HEK293 (cell line): ENCODE data around the gene B3GALT5.

Source experiments
- CTCF ChIA-PET: fragments of 350-600 bp; formaldehyde crosslinking; extraction: SDS; loops from one replicate; lab custom pipeline; 2021; ENCODE audit warnings: antibody characterized with exemption; lab: Yijun Ruan, JAX
- POLR2A ChIA-PET: fragments of 300-600 bp; formaldehyde crosslinking; extraction: SDS; loops from one replicate; lab custom pipeline; 2020; ENCODE audit warnings: antibody characterized with exemption, inconsistent platforms; lab: Yijun Ruan, JAX
- H3K27ac ChIP-seq: fragments of 200-500 bp; sonication (Bioruptor generic); 2 replicates; pipeline ENCODE4 v1.5.1; 2014; ENCODE audit warnings: low read depth, low read length, control low read depth, inconsistent platforms; ENCODE audit errors: extremely low read depth
- H3K36me3 ChIP-seq, 2 experiments: fragments of 200-500 bp in 1 of 2; sonication (Bioruptor generic) in 1 of 2; 1 replicate in 1 of 2; 2 replicates in 1 of 2; pipeline ENCODE4 v1.5.1; 2014 to 2017; ENCODE audit warnings: inconsistent platforms in 2 of 2, low read length in 2 of 2; ENCODE audit not compliant: control insufficient read depth in 2 of 2, insufficient read depth in 1 of 2
- H3K4me1 ChIP-seq: fragments of 200-500 bp; sonication (Bioruptor generic); 2 replicates; pipeline ENCODE4 v1.5.1; 2014; ENCODE audit warnings: mild to moderate bottlenecking, low read length, inconsistent platforms; ENCODE audit not compliant: control insufficient read depth, insufficient read depth
- H3K4me3 ChIP-seq: 2 replicates; pipeline ENCODE4 v1.5.1; 2011; ENCODE audit warnings: low read depth, mild to moderate bottlenecking, control low read depth, low read length, moderate library complexity
- H3K9me3 ChIP-seq: fragments of 200-500 bp; sonication (Bioruptor generic); 2 replicates; pipeline ENCODE4 v1.5.1; 2014; ENCODE audit warnings: low read depth, low read length, inconsistent platforms; ENCODE audit not compliant: control insufficient read depth, insufficient read depth
- HOXD13 ChIP-seq: sonication (generic); formaldehyde crosslinking; IDR thresholded peaks from 2 replicates; pipeline ENCODE4 v1.8.0; 2022; ENCODE audit warnings: missing genetic modification reagents, borderline replicate concordance
- ZBTB20 ChIP-seq: fragments of 450-650 bp; formaldehyde crosslinking; IDR thresholded peaks from 2 replicates; pipeline ENCODE4 v1.5.1; 2016; ENCODE audit warnings: missing biosample characterization, missing genetic modification characterization
- ZFP41 ChIP-seq: fragments of 450-650 bp; formaldehyde crosslinking; IDR thresholded peaks from 2 replicates; pipeline ENCODE4 v1.5.1; 2016; ENCODE audit warnings: missing biosample characterization, missing genetic modification characterization, borderline replicate concordance
- ZFP69B ChIP-seq: fragments of 450-650 bp; formaldehyde crosslinking; IDR thresholded peaks from 2 replicates; pipeline ENCODE4 v1.5.1; 2016; ENCODE audit warnings: missing biosample characterization, missing genetic modification characterization
- ZNF175 ChIP-seq: fragments of 450-650 bp; formaldehyde crosslinking; IDR thresholded peaks from 2 replicates; pipeline ENCODE4 v1.5.1; 2016; ENCODE audit warnings: missing biosample characterization, missing genetic modification characterization
- ZNF202 ChIP-seq: fragments of 450-650 bp; formaldehyde crosslinking; IDR thresholded peaks from 2 replicates; pipeline ENCODE4 v1.5.1; 2016; ENCODE audit warnings: missing biosample characterization, missing genetic modification characterization, borderline replicate concordance
- ZNF221 ChIP-seq: fragments of 450-650 bp; formaldehyde crosslinking; IDR thresholded peaks from 2 replicates; pipeline ENCODE4 v1.5.1; 2017; ENCODE audit warnings: missing biosample characterization, missing genetic modification characterization, borderline replicate concordance
- ZNF341 ChIP-seq: fragments of 450-650 bp; formaldehyde crosslinking; IDR thresholded peaks from 2 replicates; pipeline ENCODE4; 2016; ENCODE audit warnings: low read depth, missing biosample characterization, missing genetic modification characterization
- ZNF473 ChIP-seq: fragments of 450-650 bp; formaldehyde crosslinking; IDR thresholded peaks from 2 replicates; pipeline ENCODE4 v1.5.1; 2017; ENCODE audit warnings: missing biosample characterization, missing genetic modification characterization
- ZNF560 ChIP-seq: fragments of 450-650 bp; formaldehyde crosslinking; IDR thresholded peaks from 2 replicates; pipeline ENCODE4 v1.5.1; 2017; ENCODE audit warnings: missing biosample characterization, missing genetic modification characterization, borderline replicate concordance
- ZNF747 ChIP-seq: fragments of 450-650 bp; formaldehyde crosslinking; IDR thresholded peaks from 2 replicates; pipeline ENCODE4 v1.5.1; 2016; ENCODE audit warnings: missing biosample characterization, missing genetic modification characterization
- ZNF768 ChIP-seq: fragments of 450-650 bp; formaldehyde crosslinking; IDR thresholded peaks from 2 replicates; pipeline ENCODE4 v1.5.1; 2018; ENCODE audit warnings: missing biosample characterization, mild to moderate bottlenecking, missing genetic modification characterization
- ZNF776 ChIP-seq: fragments of 450-650 bp; formaldehyde crosslinking; IDR thresholded peaks from 2 replicates; pipeline ENCODE4 v1.5.0; 2017; ENCODE audit warnings: missing biosample characterization, missing genetic modification characterization, borderline replicate concordance
- ZNF785 ChIP-seq: fragments of 450-650 bp; formaldehyde crosslinking; IDR thresholded peaks from 2 replicates; pipeline ENCODE4 v1.5.1; 2016; ENCODE audit warnings: missing biosample characterization, missing genetic modification characterization
- ZNF792 ChIP-seq: fragments of 450-650 bp; formaldehyde crosslinking; IDR thresholded peaks from 2 replicates; pipeline ENCODE4 v1.5.1; 2016; ENCODE audit warnings: missing biosample characterization, missing genetic modification characterization
- ZNF843 ChIP-seq: fragments of 450-650 bp; formaldehyde crosslinking; IDR thresholded peaks from 2 replicates; pipeline ENCODE4 v1.5.1; 2016; ENCODE audit warnings: missing biosample characterization, missing genetic modification characterization
- TF ChIP-seq, protein P1 (sequence below): fragments of 450-650 bp; formaldehyde crosslinking; IDR thresholded peaks from 2 replicates; pipeline ENCODE4 v1.5.1; 2016; ENCODE audit warnings: missing biosample characterization, missing genetic modification characterization
- TF ChIP-seq, protein P2 (sequence below): fragments of 450-650 bp; formaldehyde crosslinking; conservative IDR thresholded peaks from 2 replicates; pipeline ENCODE4 v1.5.1; 2016; ENCODE audit warnings: low read depth, missing biosample characterization, missing genetic modification characterization
- TF ChIP-seq, protein P3 (sequence below): fragments of 450-650 bp; formaldehyde crosslinking; IDR thresholded peaks from 2 replicates; pipeline ENCODE4 v1.5.1; 2016; ENCODE audit warnings: missing biosample characterization, missing genetic modification characterization
- TF ChIP-seq, protein P4 (sequence below): fragments of 450-650 bp; formaldehyde crosslinking; IDR thresholded peaks from 2 replicates; pipeline ENCODE4 v1.5.1; 2016; ENCODE audit warnings: missing biosample characterization, missing genetic modification characterization
- TF ChIP-seq, protein P5 (sequence below): fragments of 450-650 bp; formaldehyde crosslinking; conservative IDR thresholded peaks from 2 replicates; pipeline ENCODE4 v1.5.1; 2016; ENCODE audit warnings: low read depth, missing biosample characterization, missing genetic modification characterization

Gene B3GALT5

DNA sequence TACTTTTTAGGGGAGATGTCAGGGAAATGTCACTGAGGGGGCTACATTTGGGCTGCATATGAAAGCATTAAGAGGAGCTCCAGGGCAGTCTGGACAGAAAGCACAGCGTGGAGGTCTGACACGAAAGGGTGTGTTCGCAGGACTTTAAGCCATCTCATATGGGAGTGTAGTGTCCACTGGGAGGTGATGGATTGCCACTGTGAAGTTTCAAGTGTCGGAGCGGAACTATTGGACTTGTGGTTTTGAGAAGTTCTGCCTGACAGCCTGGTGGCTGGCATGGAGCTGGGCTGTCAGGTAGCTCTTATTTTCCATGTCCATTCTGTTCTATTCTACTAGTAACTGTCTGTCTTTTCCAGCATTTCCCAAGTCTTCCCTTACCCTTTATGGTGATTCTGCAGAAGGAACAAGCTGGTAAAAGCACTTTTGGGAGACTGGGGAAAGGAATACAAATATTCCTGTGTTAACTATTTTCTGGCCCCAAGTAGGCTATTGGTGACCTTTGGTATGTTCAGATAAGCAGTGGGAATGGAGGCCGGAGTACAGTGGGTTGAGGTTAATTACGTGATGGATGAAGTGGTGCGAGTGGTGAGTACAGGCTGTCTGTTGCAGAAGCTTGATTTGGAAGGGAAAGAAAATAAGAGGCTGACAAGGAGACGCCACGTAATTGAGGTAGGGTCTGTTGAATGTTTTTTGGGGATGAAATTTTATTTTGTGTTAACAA, 19.3 kb downstream of the B3GALT5 start:
- no peaks in the 10 kb centered on the region for H3K4me1 ChIP-seq
- no peak overlapping the region for H3K4me3 ChIP-seq
- H3K36me3 ChIP-seq = no peaks in the 10 kb centered on the region
- no peaks in the 10 kb centered on the region for H3K9me3 ChIP-seq
- ChIA-PET POLR2A (no interaction called here), CTCF (interaction anchor here (0.6 to 1.5 kb wide), 6 partner anchors 10 to 602 kb away, joined by 3 to 4 read pairs (median 3); no protein-coding TSS in a partner anchor)
- no peak overlapping the region for H3K27ac ChIP-seq
- TF ChIP-seq ZNF221 (tag by site-specific recombination) (no peak), ZNF560 (tag by site-specific recombination) (no peak), ZNF768 (tag by site-specific recombination) (no peak), ZFP69B (no peak), ZBTB20 (tag by site-specific recombination) (no peak), ZNF843 (no peak), ZNF776 (tag by site-specific recombination) (no peak), ZNF202 (tag by site-specific recombination) (no peak), HOXD13 (CRISPR knock-in tag) (no peak), ZNF341 (tag by site-specific recombination) (no peak), ZFP41 (no peak), ZNF473 (tag by site-specific recombination) (no peak)
- TF ChIP-seq, protein P1, sequence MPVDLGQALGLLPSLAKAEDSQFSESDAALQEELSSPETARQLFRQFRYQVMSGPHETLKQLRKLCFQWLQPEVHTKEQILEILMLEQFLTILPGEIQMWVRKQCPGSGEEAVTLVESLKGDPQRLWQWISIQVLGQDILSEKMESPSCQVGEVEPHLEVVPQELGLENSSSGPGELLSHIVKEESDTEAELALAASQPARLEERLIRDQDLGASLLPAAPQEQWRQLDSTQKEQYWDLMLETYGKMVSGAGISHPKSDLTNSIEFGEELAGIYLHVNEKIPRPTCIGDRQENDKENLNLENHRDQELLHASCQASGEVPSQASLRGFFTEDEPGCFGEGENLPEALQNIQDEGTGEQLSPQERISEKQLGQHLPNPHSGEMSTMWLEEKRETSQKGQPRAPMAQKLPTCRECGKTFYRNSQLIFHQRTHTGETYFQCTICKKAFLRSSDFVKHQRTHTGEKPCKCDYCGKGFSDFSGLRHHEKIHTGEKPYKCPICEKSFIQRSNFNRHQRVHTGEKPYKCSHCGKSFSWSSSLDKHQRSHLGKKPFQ (tag by site-specific recombination) = no peak
- TF ChIP-seq, protein P2, sequence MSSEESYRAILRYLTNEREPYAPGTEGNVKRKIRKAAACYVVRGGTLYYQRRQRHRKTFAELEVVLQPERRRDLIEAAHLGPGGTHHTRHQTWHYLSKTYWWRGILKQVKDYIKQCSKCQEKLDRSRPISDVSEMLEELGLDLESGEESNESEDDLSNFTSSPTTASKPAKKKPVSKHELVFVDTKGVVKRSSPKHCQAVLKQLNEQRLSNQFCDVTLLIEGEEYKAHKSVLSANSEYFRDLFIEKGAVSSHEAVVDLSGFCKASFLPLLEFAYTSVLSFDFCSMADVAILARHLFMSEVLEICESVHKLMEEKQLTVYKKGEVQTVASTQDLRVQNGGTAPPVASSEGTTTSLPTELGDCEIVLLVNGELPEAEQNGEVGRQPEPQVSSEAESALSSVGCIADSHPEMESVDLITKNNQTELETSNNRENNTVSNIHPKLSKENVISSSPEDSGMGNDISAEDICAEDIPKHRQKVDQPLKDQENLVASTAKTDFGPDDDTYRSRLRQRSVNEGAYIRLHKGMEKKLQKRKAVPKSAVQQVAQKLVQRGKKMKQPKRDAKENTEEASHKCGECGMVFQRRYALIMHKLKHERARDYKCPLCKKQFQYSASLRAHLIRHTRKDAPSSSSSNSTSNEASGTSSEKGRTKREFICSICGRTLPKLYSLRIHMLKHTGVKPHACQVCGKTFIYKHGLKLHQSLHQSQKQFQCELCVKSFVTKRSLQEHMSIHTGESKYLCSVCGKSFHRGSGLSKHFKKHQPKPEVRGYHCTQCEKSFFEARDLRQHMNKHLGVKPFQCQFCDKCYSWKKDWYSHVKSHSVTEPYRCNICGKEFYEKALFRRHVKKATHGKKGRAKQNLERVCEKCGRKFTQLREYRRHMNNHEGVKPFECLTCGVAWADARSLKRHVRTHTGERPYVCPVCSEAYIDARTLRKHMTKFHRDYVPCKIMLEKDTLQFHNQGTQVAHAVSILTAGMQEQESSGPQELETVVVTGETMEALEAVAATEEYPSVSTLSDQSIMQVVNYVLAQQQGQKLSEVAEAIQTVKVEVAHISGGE = no peak

DNA sequence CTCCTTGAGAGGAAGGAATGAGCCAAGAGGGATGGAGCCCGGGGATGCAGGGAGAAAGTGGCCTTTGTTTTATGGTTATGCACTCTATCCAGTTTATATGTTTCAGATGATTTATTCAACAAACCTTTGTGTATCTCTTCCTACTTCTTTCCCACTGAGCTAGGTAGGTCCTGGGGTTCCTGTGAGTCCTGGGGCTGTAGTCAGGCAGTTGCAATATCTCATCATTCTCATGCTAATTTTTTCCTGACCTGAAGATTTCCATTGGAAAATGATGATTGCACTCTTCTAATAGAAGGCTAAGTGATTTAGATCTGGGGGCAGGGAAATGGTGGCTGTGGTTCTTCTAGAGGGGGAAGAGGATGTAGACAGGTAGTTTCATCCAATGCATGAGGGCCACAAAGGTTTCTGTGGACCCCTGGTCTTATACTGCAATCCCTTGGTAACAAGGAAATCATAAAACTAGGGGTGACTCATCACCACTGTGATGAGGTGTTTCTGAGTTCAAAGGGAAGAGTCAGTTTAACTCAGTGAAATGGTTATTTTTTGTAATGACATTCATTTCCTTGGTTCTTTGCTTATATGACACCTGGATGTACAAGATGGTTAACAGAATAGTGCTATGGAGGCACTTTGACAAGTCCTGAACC, 20.2 kb downstream of the B3GALT5 start:
- Histone ChIP-seq H3K36me3 (no peaks in the 10 kb centered on the region), H3K4me3 (no peak overlapping the region), H3K4me1 (no peaks in the 10 kb centered on the region), H3K9me3 (no peaks in the 10 kb centered on the region), H3K27ac (no peak overlapping the region)
- POLR2A ChIA-PET = no interaction called here
- CTCF ChIA-PET = no interaction called here
- TF ChIP-seq ZNF785 (tag by site-specific recombination) (no peak), ZNF792 (no peak), ZNF747 (tag by site-specific recombination) (no peak), ZNF175 (tag by site-specific recombination) (no peak)
- TF ChIP-seq, protein P3, sequence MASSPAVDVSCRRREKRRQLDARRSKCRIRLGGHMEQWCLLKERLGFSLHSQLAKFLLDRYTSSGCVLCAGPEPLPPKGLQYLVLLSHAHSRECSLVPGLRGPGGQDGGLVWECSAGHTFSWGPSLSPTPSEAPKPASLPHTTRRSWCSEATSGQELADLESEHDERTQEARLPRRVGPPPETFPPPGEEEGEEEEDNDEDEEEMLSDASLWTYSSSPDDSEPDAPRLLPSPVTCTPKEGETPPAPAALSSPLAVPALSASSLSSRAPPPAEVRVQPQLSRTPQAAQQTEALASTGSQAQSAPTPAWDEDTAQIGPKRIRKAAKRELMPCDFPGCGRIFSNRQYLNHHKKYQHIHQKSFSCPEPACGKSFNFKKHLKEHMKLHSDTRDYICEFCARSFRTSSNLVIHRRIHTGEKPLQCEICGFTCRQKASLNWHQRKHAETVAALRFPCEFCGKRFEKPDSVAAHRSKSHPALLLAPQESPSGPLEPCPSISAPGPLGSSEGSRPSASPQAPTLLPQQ (tag by site-specific recombination) = peak; percentile 76
- TF ChIP-seq, protein P4, sequence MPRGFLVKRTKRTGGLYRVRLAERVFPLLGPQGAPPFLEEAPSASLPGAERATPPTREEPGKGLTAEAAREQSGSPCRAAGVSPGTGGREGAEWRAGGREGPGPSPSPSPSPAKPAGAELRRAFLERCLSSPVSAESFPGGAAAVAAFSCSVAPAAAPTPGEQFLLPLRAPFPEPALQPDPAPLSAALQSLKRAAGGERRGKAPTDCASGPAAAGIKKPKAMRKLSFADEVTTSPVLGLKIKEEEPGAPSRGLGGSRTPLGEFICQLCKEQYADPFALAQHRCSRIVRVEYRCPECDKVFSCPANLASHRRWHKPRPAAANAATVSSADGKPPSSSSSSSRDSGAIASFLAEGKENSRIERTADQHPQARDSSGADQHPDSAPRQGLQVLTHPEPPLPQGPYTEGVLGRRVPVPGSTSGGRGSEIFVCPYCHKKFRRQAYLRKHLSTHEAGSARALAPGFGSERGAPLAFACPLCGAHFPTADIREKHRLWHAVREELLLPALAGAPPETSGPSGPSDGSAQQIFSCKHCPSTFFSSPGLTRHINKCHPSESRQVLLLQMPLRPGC (tag by site-specific recombination) = no peak
- TF ChIP-seq, protein P5, sequence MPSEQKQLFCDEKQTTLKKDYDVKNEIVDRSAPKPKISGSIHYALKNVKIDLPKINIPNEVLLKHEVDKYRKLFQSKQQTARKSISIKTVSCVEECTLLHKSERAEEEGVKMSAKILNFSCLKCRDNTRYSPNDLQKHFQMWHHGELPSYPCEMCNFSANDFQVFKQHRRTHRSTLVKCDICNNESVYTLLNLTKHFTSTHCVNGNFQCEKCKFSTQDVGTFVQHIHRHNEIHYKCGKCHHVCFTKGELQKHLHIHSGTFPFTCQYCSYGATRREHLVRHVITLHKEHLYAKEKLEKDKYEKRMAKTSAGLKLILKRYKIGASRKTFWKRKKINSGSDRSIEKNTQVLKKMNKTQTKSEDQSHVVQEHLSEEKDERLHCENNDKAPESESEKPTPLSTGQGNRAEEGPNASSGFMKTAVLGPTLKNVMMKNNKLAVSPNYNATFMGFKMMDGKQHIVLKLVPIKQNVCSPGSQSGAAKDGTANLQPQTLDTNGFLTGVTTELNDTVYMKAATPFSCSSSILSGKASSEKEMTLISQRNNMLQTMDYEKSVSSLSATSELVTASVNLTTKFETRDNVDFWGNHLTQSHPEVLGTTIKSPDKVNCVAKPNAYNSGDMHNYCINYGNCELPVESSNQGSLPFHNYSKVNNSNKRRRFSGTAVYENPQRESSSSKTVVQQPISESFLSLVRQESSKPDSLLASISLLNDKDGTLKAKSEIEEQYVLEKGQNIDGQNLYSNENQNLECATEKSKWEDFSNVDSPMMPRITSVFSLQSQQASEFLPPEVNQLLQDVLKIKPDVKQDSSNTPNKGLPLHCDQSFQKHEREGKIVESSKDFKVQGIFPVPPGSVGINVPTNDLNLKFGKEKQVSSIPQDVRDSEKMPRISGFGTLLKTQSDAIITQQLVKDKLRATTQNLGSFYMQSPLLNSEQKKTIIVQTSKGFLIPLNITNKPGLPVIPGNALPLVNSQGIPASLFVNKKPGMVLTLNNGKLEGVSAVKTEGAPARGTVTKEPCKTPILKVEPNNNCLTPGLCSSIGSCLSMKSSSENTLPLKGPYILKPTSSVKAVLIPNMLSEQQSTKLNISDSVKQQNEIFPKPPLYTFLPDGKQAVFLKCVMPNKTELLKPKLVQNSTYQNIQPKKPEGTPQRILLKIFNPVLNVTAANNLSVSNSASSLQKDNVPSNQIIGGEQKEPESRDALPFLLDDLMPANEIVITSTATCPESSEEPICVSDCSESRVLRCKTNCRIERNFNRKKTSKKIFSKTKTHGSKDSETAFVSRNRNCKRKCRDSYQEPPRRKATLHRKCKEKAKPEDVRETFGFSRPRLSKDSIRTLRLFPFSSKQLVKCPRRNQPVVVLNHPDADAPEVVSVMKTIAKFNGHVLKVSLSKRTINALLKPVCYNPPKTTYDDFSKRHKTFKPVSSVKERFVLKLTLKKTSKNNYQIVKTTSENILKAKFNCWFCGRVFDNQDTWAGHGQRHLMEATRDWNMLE (tag by site-specific recombination) = 0 out of 2 replicates have a peak, but pooled peaks have one; percentile 17
